Measurements from ENCODE around the gene COX20.

Gene COX20

DNA sequence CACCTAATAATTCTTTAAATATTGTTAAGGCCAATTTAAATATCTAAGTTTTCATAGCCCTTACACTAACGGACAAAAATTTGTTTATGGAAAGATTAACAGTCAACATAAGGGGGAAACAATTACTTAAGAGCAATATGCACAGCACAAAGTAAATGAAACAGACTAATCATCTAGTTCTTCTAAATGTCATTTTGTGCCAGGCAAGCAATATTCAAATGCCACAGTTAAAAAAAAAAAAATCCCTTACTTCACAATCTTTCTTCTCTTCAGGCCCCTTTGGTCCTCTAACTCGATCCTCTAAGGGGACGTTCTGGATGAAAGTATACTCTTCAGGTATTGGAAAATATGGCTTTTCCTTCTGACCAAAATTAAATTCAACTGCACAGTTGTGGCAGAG, 22.3 kb downstream of the COX20 start:
- Histone ChIP-seq H2BK12ac (ENCODE audit: low read length in 2 of 2) (no peak overlapping the region), H3K79me1 (replicated peaks; ENCODE audit: low read length, poor library complexity, severe bottlenecking) (peaks cover 3% of the 10 kb centered on the region), H3K18ac (ENCODE audit: low read depth in 1 of 2, low read length in 2 of 2) (no peak overlapping the region), H4K8ac (ENCODE audit: low read length) (no peak overlapping the region), H3K9ac (ENCODE audit: low read length) (peak overlapping the region; percentile 96), H3K36me3 (ENCODE audit: control insufficient read depth in 1 of 2, insufficient read depth in 2 of 2, low read depth in 1 of 2, low read length in 2 of 2) (peaks cover 13 to 97% of the 10 kb centered on the region in 2 experiments), H3K27ac (ENCODE audit: low read length, poor library complexity, severe bottlenecking) (no peak overlapping the region), H3K27me3 (ENCODE audit: control insufficient read depth in 1 of 2, insufficient read depth in 1 of 2, low read length in 2 of 2) (no peaks in the 10 kb centered on the region), H3K4ac (ENCODE audit: low read depth in 1 of 2, low read length in 2 of 2) (no peak overlapping the region), H3K4me3 (ENCODE audit: insufficient read depth in 1 of 2, low read depth in 1 of 2, low read length in 2 of 2) (no peak overlapping the region), H2BK15ac (ENCODE audit: low read depth, poor library complexity, severe bottlenecking) (no peak overlapping the region), H3K9me3 (ENCODE audit: control insufficient read depth, low read length) (no peaks in the 10 kb centered on the region), H4K91ac (ENCODE audit: low read length) (no peak overlapping the region), H3K14ac (ENCODE audit: low read length in 2 of 2) (no peak overlapping the region), H3K4me2 (ENCODE audit: low read length, poor library complexity, severe bottlenecking) (no peak overlapping the region), H3K23ac (ENCODE audit: low read length in 2 of 2) (no peak overlapping the region), H2BK5ac (ENCODE audit: low read depth, low read length, poor library complexity, severe bottlenecking) (no peak overlapping the region), H2BK120ac (ENCODE audit: low read depth, low read length) (no peak overlapping the region), H2AK5ac (ENCODE audit: low read length, severe bottlenecking) (no peak overlapping the region), H3K4me1 (ENCODE audit: control insufficient read depth, insufficient read depth, low read depth, low read length) (peaks cover 4% of the 10 kb centered on the region), H2AFZ (ENCODE audit: low read depth, low read length) (no peak overlapping the region)
- no peak for DNase-seq
- WGBS, result 100% methylated on average over 2 of the region's 3 CpGs

DNA sequence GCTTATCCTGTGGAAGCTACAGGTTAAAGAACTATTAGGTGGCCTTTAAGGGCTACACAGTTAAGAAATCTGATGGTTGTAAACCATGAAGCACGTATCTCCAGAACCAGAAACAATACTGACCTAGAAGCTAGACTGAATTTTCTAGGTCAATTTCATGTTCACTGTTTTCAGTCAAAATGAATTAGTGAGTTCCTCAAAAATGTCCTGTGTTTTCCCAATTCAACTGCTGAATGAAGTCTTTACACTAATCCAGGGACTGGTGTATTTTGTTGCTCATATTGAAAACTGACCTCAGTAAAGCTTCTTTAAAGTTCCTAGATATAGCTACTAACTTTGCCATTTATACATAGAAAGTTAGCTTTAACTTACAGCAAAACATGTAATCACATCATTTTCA, 22.9 kb downstream of the COX20 start:
- Histone ChIP-seq H2BK5ac (ENCODE audit: low read depth, low read length, poor library complexity, severe bottlenecking) (no peak overlapping the region), H3K23ac (ENCODE audit: low read length in 2 of 2) (no peak overlapping the region), H2BK120ac (ENCODE audit: low read depth, low read length) (no peak overlapping the region), H3K27me3 (ENCODE audit: control insufficient read depth in 1 of 2, insufficient read depth in 1 of 2, low read length in 2 of 2) (no peaks in the 10 kb centered on the region), H3K4me3 (ENCODE audit: insufficient read depth in 1 of 2, low read depth in 1 of 2, low read length in 2 of 2) (no peak overlapping the region), H2BK12ac (ENCODE audit: low read length in 2 of 2) (no peak overlapping the region), H3K4me2 (ENCODE audit: low read length, poor library complexity, severe bottlenecking) (no peak overlapping the region), H3K4me1 (ENCODE audit: control insufficient read depth, insufficient read depth, low read depth, low read length) (peaks cover 4% of the 10 kb centered on the region), H3K36me3 (ENCODE audit: control insufficient read depth in 1 of 2, insufficient read depth in 2 of 2, low read depth in 1 of 2, low read length in 2 of 2) (peaks cover 13 to 91% of the 10 kb centered on the region in 2 experiments), H2AFZ (ENCODE audit: low read depth, low read length) (no peak overlapping the region), H2AK5ac (ENCODE audit: low read length, severe bottlenecking) (no peak overlapping the region), H3K79me1 (replicated peaks; ENCODE audit: low read length, poor library complexity, severe bottlenecking) (peaks cover 3% of the 10 kb centered on the region), H3K4ac (ENCODE audit: low read depth in 1 of 2, low read length in 2 of 2) (no peak overlapping the region), H3K9me3 (ENCODE audit: control insufficient read depth, low read length) (no peaks in the 10 kb centered on the region), H3K9ac (ENCODE audit: low read length) (peak overlapping the region; percentile 96), H3K14ac (ENCODE audit: low read length in 2 of 2) (no peak overlapping the region), H3K27ac (ENCODE audit: low read length, poor library complexity, severe bottlenecking) (no peak overlapping the region), H3K18ac (ENCODE audit: low read depth in 1 of 2, low read length in 2 of 2) (no peak overlapping the region), H4K91ac (ENCODE audit: low read length) (no peak overlapping the region), H4K8ac (ENCODE audit: low read length) (no peak overlapping the region), H2BK15ac (ENCODE audit: low read depth, poor library complexity, severe bottlenecking) (no peak overlapping the region)
- WGBS, result 100% methylated on average over 1 of the region's 1 CpG
- DNase-seq, result no peak

DNA sequence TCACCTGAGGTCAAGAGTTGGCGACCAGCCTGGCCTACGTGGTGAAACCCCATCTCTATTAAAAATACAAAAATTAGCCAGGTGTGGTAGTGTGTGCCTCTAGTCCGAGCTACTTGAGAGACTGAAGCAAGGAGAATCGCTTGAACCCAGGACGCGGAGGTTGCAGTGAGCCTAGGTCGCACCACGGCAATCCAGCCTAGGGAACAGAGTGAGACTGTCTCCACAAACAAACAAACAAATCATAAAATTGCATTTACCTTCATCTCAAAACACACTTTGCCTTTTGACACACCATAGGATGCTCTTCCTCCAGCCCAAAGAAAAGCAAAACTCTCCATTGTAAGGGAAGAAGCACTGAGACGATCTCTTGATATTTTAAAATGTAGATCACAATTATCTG, 24.6 kb downstream of the COX20 start:
- Histone ChIP-seq H3K4ac (ENCODE audit: low read depth in 1 of 2, low read length in 2 of 2) (no peak overlapping the region), H3K79me1 (replicated peaks; ENCODE audit: low read length, poor library complexity, severe bottlenecking) (peaks cover 3% of the 10 kb centered on the region), H4K8ac (ENCODE audit: low read length) (no peak overlapping the region), H3K23ac (ENCODE audit: low read length in 2 of 2) (no peak overlapping the region), H3K14ac (ENCODE audit: low read length in 2 of 2) (no peak overlapping the region), H2BK15ac (ENCODE audit: low read depth, poor library complexity, severe bottlenecking) (no peak overlapping the region), H2BK5ac (ENCODE audit: low read depth, low read length, poor library complexity, severe bottlenecking) (no peak overlapping the region), H2BK120ac (ENCODE audit: low read depth, low read length) (no peak overlapping the region), H3K9ac (ENCODE audit: low read length) (peak overlapping the region; percentile 96), H3K4me3 (ENCODE audit: insufficient read depth in 1 of 2, low read depth in 1 of 2, low read length in 2 of 2) (peak overlapping the region in 1 of 2 experiments; percentile 91), H3K18ac (ENCODE audit: low read depth in 1 of 2, low read length in 2 of 2) (no peak overlapping the region), H3K4me1 (ENCODE audit: control insufficient read depth, insufficient read depth, low read depth, low read length) (peaks cover 6% of the 10 kb centered on the region), H3K9me3 (ENCODE audit: control insufficient read depth, low read length) (no peaks in the 10 kb centered on the region), H3K36me3 (ENCODE audit: control insufficient read depth in 1 of 2, insufficient read depth in 2 of 2, low read depth in 1 of 2, low read length in 2 of 2) (peaks cover 18 to 74% of the 10 kb centered on the region in 2 experiments), H2AK5ac (ENCODE audit: low read length, severe bottlenecking) (no peak overlapping the region), H4K91ac (ENCODE audit: low read length) (no peak overlapping the region), H2AFZ (ENCODE audit: low read depth, low read length) (no peak overlapping the region), H3K27me3 (ENCODE audit: control insufficient read depth in 1 of 2, insufficient read depth in 1 of 2, low read length in 2 of 2) (no peaks in the 10 kb centered on the region), H2BK12ac (ENCODE audit: low read length in 2 of 2) (no peak overlapping the region), H3K4me2 (ENCODE audit: low read length, poor library complexity, severe bottlenecking) (peak overlapping the region; percentile 42), H3K27ac (ENCODE audit: low read length, poor library complexity, severe bottlenecking) (no peak overlapping the region)
- DNase-seq, result no peak
- 97% methylated on average over 8 of the region's 9 CpGs for WGBS

DNA sequence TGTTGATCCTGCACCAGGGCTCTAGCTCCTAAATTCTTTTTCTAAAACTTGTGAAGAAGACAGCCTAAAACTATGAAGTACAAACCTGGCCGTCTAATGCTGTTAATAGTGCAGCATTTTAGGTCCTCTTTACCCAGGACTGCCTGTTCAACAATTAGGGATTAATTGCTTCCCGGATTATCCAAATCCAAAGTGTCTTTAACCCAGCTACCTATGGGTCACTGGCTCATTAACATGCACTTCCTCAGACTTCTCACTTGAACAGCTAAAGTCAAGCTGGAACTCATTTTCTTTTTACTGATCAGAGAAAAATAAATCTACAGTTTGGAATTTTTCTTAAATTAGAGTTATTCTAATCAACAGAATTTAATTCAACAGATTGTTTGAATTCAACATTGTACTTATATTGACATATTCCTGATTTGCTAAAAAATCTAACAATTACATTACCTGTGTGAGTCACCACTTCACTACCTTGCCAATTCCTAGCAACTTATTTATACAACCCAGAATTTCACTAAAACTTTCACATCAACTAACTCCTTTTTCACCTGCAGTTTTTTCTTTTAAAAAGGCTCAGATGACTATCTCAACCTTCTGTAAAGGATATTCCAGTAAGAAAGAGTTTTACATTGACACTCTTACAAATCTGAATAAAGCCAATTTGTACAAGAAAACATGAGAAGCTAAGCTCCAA, 25.6 kb downstream of the COX20 start:
- peak overlapping the region; percentile 96 for H3K9ac ChIP-seq (ENCODE audit: low read length)
- H2BK15ac ChIP-seq (ENCODE audit: low read depth, poor library complexity, severe bottlenecking), result no peak overlapping the region
- H3K4me3 ChIP-seq (ENCODE audit: insufficient read depth in 1 of 2, low read depth in 1 of 2, low read length in 2 of 2), result peak overlapping the region in 1 of 2 experiments; percentile 91
- H4K91ac ChIP-seq (ENCODE audit: low read length), result no peak overlapping the region
- H2BK120ac ChIP-seq (ENCODE audit: low read depth, low read length), result no peak overlapping the region
- no peaks in the 10 kb centered on the region for H3K9me3 ChIP-seq (ENCODE audit: control insufficient read depth, low read length)
- H4K8ac ChIP-seq (ENCODE audit: low read length), result no peak overlapping the region
- H3K79me1 ChIP-seq (replicated peaks; ENCODE audit: low read length, poor library complexity, severe bottlenecking), result peaks cover 3% of the 10 kb centered on the region
- no peak overlapping the region for H2AFZ ChIP-seq (ENCODE audit: low read depth, low read length)
- H2BK5ac ChIP-seq (ENCODE audit: low read depth, low read length, poor library complexity, severe bottlenecking), result no peak overlapping the region
- H3K23ac ChIP-seq (ENCODE audit: low read length in 2 of 2), result no peak overlapping the region
- peak overlapping the region; percentile 69 for H3K4me2 ChIP-seq (ENCODE audit: low read length, poor library complexity, severe bottlenecking)
- H3K27me3 ChIP-seq (ENCODE audit: control insufficient read depth in 1 of 2, insufficient read depth in 1 of 2, low read length in 2 of 2), result no peaks in the 10 kb centered on the region
- H3K4ac ChIP-seq (ENCODE audit: low read depth in 1 of 2, low read length in 2 of 2), result no peak overlapping the region
- H3K14ac ChIP-seq (ENCODE audit: low read length in 2 of 2), result no peak overlapping the region
- no peak for DNase-seq
- H3K18ac ChIP-seq (ENCODE audit: low read depth in 1 of 2, low read length in 2 of 2), result no peak overlapping the region
- peaks cover 15 to 64% of the 10 kb centered on the region in 2 experiments for H3K36me3 ChIP-seq (ENCODE audit: control insufficient read depth in 1 of 2, insufficient read depth in 2 of 2, low read depth in 1 of 2, low read length in 2 of 2)
- H2BK12ac ChIP-seq (ENCODE audit: low read length in 2 of 2), result no peak overlapping the region
- H2AK5ac ChIP-seq (ENCODE audit: low read length, severe bottlenecking), result no peak overlapping the region
- H3K4me1 ChIP-seq (ENCODE audit: control insufficient read depth, insufficient read depth, low read depth, low read length), result peaks cover 6% of the 10 kb centered on the region
- no peak overlapping the region for H3K27ac ChIP-seq (ENCODE audit: low read length, poor library complexity, severe bottlenecking)
- 53% methylated on average over 2 of the region's 2 CpGs for WGBS

Data from mesenchymal stem cell (in vitro differentiated cells and primary cell).